ENCODE data around the gene NPC1. TPM values are rescaled to one million over a fixed set of nuclear protein-coding genes. Genes with fewer than 3 reads are reported as not detected.

The NPC1 gene
- polyA plus RNA-seq, 1 donor: 34.6 TPM

DNA sequence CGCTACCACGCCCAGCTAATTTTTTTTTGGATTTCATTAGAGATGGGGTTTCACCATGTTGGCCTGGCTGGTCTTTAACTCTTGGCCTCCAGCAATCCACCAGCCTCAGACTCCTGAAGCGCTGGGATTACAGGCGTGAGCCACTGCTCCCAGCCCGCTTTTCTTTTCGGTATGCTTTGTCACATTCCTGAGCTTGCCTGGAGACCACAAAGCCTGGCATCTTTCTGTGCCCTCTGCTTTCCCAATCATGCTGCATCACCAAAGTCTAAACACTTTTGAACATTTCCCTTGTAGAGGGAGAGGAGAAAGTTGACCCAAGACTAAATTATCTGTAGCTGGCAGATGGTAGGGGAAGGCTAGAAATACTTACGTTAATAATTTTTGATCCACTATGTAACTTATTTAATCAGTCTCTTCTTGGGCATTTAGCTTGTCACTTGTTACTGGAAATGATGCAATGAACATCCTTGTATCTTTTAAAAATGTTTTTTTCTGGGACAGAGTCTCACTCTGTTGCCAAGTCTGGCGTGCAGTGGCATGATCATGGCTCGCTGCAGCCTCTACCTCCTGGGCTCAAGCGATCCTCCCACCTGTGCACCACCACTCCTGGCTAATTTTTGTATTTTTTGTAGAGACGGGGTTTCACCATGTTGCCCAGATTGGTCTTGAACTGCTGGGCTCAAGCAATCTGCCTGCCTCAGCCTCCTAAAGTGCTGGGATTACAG lies 2.7 kb upstream of the NPC1 start:
- no peaks in the 10 kb centered on the region for H3K27me3 ChIP-seq (ENCODE audit: control insufficient read depth, insufficient read depth, low read length)
- DNase-seq: no peak
- H3K27ac ChIP-seq (ENCODE audit: low read length): no peak overlapping the region
- no peaks in the 10 kb centered on the region for H3K9me3 ChIP-seq (ENCODE audit: control insufficient read depth, low read depth, low read length)
- no peaks in the 10 kb centered on the region for H3K36me3 ChIP-seq (ENCODE audit: control insufficient read depth, insufficient read depth, low read length)
- H3K4me1 ChIP-seq (ENCODE audit: control insufficient read depth, insufficient read depth, low read length): peaks cover 4% of the 10 kb centered on the region
- H3K4me3 ChIP-seq (ENCODE audit: low read length): no peak overlapping the region
- 100% methylated on average over 1 of the region's 11 CpGs for WGBS (ENCODE audit: insufficient coverage, low lambda C conversion rate)

DNA sequence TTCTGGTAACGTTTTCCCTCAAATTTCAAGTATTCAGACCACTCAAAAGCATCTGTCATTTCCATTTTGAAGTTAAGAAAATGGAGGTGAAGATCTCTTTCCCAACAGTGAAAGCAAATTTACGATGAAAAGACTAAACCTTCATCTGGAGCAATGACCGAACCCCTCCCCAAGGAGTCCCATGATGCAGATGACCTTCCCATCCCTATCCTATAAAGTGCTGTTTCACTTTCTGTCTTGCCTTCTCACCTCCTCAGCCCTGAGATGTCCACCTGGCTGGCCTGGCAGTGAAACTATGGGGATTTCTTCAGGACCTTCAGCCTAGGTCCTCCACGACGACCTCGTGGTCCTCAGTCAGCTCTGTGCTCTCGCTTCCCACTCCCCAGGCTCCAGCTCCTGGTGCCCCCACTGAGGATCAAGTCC lies 925 bp upstream of the NPC1 start:
- 0% methylated on average over 1 of the region's 7 CpGs for WGBS (ENCODE audit: insufficient coverage, low lambda C conversion rate)
- DNase-seq: peak; percentile 52 to 75

DNA sequence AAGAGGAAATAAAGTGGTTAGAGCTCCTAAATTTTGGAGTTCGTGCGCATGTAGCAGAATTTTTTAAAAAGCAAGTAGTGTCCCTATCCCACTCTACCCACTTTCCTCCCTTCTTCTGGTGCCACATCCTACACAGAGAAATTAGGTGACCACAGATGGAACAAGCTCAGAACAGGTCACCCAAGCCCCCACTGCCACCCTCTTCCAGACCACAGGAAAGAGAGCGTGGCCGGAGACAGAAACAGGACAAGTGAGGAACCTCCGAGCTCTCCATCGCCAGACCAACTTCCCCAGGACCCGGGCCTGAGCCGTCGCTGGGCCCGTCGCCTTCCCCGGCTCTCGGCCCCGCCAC lies 433 bp downstream of the NPC1 start:
- H3K36me3 ChIP-seq (ENCODE audit: control insufficient read depth, insufficient read depth, low read length): no peaks in the 10 kb centered on the region
- WGBS (ENCODE audit: insufficient coverage, low lambda C conversion rate): no CpG with 5 or more reads among the region's 14 CpGs
- no peak for DNase-seq
- H3K4me3 ChIP-seq (ENCODE audit: low read length): peak overlapping the region; percentile 98
- H3K27me3 ChIP-seq (ENCODE audit: control insufficient read depth, insufficient read depth, low read length): no peaks in the 10 kb centered on the region
- peaks cover 11% of the 10 kb centered on the region for H3K4me1 ChIP-seq (ENCODE audit: control insufficient read depth, insufficient read depth, low read length)
- H3K27ac ChIP-seq (ENCODE audit: low read length): peak overlapping the region; percentile 100
- H3K9me3 ChIP-seq (ENCODE audit: control insufficient read depth, low read depth, low read length): no peaks in the 10 kb centered on the region

More for the DNA sequence above, 925 bp upstream of the NPC1 start:
- no peaks in the 10 kb centered on the region for H3K27me3 ChIP-seq (ENCODE audit: control insufficient read depth, insufficient read depth, low read length)
- H3K4me3 ChIP-seq (ENCODE audit: low read length): peak overlapping the region; percentile 7
- peaks cover 11% of the 10 kb centered on the region for H3K4me1 ChIP-seq (ENCODE audit: control insufficient read depth, insufficient read depth, low read length)
- H3K9me3 ChIP-seq (ENCODE audit: control insufficient read depth, low read depth, low read length): no peaks in the 10 kb centered on the region
- peak overlapping the region; percentile 12 for H3K27ac ChIP-seq (ENCODE audit: low read length)
- no peaks in the 10 kb centered on the region for H3K36me3 ChIP-seq (ENCODE audit: control insufficient read depth, insufficient read depth, low read length)

DNA sequence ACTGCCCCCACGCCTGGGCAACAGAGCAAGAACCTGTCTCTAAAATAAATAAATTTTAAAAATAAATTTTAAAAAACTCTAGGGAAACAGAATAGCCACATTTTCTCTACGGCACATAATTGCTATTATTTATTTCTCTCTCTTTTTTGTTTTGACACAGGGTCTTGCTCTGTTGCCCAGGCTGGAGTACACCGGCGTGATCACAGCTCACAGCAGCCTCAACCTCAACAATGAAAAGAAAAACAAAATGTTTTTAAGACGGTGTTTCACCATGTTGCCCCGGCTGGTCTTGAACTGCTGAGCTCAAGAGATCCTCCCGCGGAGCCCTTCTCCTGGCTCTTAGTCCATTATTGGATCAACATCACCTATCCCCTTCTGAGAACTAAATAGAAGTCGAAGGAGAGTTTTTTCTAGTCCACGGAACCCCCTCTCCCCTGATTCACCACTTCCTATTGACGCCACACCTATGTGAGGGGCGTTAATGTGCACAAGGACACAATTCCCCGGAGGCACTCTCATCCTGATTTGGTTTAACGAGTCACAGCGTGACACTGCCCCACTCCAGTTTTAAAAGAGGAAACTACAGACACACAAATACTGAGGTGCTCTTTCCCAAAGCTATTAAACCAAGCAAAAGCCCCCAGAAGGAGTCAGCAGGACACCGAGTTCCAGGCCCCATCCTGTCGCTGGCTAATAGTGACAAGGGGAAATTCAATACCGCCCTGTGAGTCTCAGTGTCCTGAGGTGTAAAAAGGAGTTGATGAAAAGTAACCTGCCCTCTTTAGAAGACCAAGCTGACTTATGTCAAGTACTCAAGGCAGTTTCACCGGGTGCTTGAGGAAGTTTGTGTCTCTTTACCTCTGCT lies 1.1 kb downstream of the NPC1 start:
- Histone ChIP-seq H3K27ac (ENCODE audit: low read length) (peak overlapping the region; percentile 100), H3K4me1 (ENCODE audit: control insufficient read depth, insufficient read depth, low read length) (peaks cover 11% of the 10 kb centered on the region), H3K36me3 (ENCODE audit: control insufficient read depth, insufficient read depth, low read length) (peaks cover 4% of the 10 kb centered on the region), H3K9me3 (ENCODE audit: control insufficient read depth, low read depth, low read length) (no peaks in the 10 kb centered on the region), H3K27me3 (ENCODE audit: control insufficient read depth, insufficient read depth, low read length) (no peaks in the 10 kb centered on the region), H3K4me3 (ENCODE audit: low read length) (peak overlapping the region; percentile 98)
- WGBS (ENCODE audit: insufficient coverage, low lambda C conversion rate): 0% methylated on average over 2 of the region's 19 CpGs
- peak in 1 of 2 donors; percentile 54 for DNase-seq

DNA sequence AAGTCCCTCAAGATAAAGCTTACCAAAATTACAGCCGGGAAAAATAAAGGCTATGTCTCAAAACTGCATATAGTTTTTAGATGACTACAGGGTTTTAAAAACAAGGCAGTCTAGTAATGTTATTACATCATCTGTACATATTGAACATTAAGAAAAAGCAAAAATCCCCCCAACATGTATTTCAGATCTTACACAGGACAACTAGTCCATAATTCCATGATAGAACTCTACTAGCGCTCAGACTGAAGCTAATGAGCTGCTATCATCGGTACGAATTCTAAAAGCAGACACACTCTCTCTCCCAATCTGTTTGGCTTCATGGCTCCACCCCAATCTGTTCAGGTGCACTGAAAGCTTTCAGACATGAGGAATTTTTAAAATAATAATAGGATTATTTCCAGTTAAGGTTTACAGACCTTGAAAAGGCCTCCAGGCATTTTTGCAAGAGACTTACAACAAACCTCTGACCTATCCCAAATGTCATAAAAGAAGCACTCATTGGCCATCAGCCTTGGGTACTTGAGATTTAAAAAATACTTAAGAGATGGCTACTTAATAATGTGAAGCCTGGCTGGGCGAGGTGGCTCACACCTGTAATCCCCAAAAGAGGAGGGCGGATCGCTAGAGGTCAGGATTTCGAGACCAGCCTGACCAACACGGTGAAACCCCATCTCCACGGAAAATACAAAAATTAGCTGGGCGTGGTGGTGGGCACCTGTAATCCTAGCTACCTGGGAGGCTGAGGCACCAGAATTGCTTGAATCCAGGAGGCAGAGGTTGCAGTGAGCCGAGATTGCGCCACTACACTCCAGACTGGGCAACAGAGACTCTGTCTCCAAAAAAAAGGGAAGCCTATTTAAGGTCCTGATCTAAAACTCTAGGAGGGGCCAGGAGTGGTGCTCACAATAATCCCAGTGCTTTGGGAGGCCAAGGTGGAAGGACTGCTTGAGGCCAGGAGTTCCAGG lies 2.0 kb downstream of the NPC1 start:
- H3K27me3 ChIP-seq (ENCODE audit: control insufficient read depth, insufficient read depth, low read length): no peaks in the 10 kb centered on the region
- H3K4me3 ChIP-seq (ENCODE audit: low read length): no peak overlapping the region
- no peak for DNase-seq
- H3K27ac ChIP-seq (ENCODE audit: low read length): no peak overlapping the region
- peaks cover 4% of the 10 kb centered on the region for H3K36me3 ChIP-seq (ENCODE audit: control insufficient read depth, insufficient read depth, low read length)
- peaks cover 11% of the 10 kb centered on the region for H3K4me1 ChIP-seq (ENCODE audit: control insufficient read depth, insufficient read depth, low read length)
- H3K9me3 ChIP-seq (ENCODE audit: control insufficient read depth, low read depth, low read length): no peaks in the 10 kb centered on the region
- WGBS (ENCODE audit: insufficient coverage, low lambda C conversion rate): 100% methylated on average over 1 of the region's 13 CpGs

DNA sequence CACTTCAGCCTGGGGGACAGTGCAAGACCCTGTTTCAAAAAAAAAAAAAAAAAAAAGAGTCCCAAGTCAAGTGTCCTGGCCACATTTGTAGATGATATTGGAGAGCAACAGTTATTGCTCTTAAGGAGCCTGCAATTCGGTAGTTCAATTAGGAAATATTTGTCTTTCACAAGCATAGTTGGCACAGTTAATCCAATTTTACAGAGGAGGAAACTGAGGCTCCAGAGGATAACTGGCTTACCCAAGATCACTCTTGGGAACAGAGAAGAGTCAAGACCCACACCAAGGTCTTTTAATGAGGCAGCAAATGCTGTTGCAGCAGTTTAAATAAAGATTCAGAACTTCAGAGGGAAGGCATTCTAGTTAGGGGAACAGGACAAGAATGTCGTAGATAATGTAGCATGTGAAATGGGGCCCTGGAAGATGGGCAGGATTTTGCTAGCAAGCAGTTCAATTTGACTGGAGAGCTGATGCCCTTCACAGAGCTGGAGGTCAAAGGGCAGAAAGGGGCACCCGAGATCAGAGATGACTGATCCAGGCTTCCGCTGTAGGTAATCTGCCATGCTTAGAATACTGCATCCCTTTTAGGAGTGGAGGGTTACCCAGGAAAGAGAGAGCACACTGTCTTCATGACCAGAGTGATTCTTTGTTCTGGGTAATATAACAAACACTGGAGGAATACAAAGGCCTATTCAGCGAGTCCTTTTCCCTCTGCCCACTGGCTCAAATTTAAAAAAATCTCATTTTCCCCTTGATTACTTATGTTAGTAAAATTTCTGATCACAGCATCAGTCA lies 3.0 kb downstream of the NPC1 start:
- no peaks in the 10 kb centered on the region for H3K27me3 ChIP-seq (ENCODE audit: control insufficient read depth, insufficient read depth, low read length)
- no peaks in the 10 kb centered on the region for H3K9me3 ChIP-seq (ENCODE audit: control insufficient read depth, low read depth, low read length)
- H3K27ac ChIP-seq (ENCODE audit: low read length): no peak overlapping the region
- H3K4me1 ChIP-seq (ENCODE audit: control insufficient read depth, insufficient read depth, low read length): peaks cover 11% of the 10 kb centered on the region
- no peak overlapping the region for H3K4me3 ChIP-seq (ENCODE audit: low read length)
- peaks cover 4% of the 10 kb centered on the region for H3K36me3 ChIP-seq (ENCODE audit: control insufficient read depth, insufficient read depth, low read length)
- DNase-seq: no peak
- WGBS (ENCODE audit: insufficient coverage, low lambda C conversion rate): 100% methylated on average over 1 of the region's 5 CpGs

DNA sequence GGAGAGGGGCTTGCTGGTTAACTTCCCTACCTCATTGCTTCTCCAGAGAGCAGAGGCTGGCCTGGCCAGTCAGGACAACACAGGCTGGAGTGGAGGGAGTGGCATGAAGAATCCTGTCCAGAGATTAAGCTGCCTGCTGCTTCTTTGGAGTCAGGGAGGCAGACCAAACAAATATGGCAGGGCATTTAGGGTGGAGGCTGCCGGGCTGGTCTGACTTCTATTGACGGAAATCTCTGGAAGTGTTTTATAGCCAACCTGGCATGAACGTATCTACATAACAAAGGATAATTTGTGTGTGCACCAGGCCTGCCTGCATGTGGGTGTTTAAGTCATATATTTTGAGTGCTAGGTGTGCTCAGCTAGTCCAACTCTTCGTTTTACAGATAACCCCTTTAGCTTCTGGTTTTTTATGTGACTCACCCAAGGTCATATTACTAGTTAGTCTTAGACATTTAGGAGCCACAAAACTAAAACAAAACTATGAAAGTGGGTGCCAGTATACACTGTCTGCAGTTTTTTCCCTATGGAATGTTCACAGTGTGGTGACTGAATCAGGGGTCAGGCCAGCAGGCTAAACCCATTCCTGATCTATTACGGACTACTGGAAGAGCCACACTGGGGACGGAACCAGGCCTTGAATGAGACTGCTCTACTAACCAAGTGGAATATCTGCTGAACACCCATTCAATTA lies 5.5 kb downstream of the NPC1 start:
- Histone ChIP-seq H3K4me1 (ENCODE audit: control insufficient read depth, insufficient read depth, low read length) (peaks cover 11% of the 10 kb centered on the region), H3K4me3 (ENCODE audit: low read length) (no peak overlapping the region), H3K27ac (ENCODE audit: low read length) (no peak overlapping the region), H3K36me3 (ENCODE audit: control insufficient read depth, insufficient read depth, low read length) (peaks cover 8% of the 10 kb centered on the region), H3K9me3 (ENCODE audit: control insufficient read depth, low read depth, low read length) (no peaks in the 10 kb centered on the region), H3K27me3 (ENCODE audit: control insufficient read depth, insufficient read depth, low read length) (no peaks in the 10 kb centered on the region)
- WGBS (ENCODE audit: insufficient coverage, low lambda C conversion rate): 100% methylated on average over 1 of the region's 6 CpGs
- DNase-seq: no peak

DNA sequence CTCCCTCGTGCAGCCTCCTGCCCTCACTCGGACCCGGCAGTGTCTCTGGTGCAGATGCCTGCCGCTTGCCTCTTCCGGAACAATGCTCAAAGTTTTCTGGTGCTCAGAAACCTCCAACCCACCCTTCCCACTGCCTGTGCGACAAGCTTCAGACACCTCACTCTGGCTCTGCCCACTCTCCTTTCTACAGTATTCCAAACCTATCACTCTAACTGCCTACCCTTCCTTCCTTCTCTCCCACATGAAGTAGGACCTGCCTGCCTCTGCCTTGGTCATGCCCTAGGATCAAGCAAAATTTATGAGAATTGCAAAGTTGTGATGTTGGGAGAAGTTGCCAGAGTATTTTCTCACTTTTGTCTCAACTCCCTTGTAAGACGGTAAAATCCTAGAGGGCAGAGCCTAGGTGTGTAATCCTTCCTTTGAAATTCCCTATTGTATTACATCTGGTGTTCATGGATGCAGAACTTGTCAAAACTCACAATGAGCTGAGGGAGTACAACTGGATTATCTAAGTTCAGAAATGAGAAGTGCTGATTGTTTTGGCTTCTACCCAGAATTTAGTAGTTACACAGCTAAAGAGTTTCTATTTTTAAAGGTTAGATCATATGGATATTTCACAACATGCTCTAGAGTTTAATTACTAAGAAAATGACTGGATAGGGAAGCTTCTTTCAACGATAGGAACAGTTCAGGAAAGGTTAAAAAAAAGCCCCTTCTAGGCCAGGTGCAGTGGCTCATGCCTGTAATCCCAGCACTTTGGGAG lies 7.2 kb downstream of the NPC1 start:
- peaks cover 15% of the 10 kb centered on the region for H3K36me3 ChIP-seq (ENCODE audit: control insufficient read depth, insufficient read depth, low read length)
- no peaks in the 10 kb centered on the region for H3K27me3 ChIP-seq (ENCODE audit: control insufficient read depth, insufficient read depth, low read length)
- 86% methylated on average over 2 of the region's 8 CpGs for WGBS (ENCODE audit: insufficient coverage, low lambda C conversion rate)
- peaks cover 7% of the 10 kb centered on the region for H3K4me1 ChIP-seq (ENCODE audit: control insufficient read depth, insufficient read depth, low read length)
- H3K27ac ChIP-seq (ENCODE audit: low read length): no peak overlapping the region
- no peak for DNase-seq
- no peaks in the 10 kb centered on the region for H3K9me3 ChIP-seq (ENCODE audit: control insufficient read depth, low read depth, low read length)
- no peak overlapping the region for H3K4me3 ChIP-seq (ENCODE audit: low read length)

Measured in large intestine (tissue), 3 donors.